A673 (cell line): ENCODE data around the gene GXYLT2.

Source experiments
- CTCF ChIP-seq: fragments of 300-800, 200-600 bp; sonication (generic); conservative IDR thresholded peaks from 2 replicates; pipeline ENCODE4 v1.5.1; 2017; ENCODE audit warnings: low read depth, mild to moderate bottlenecking, antibody characterized with exemption, low read length, moderate library complexity, mixed read lengths
- EZH2 ChIP-seq: fragments of 200-600 bp; sonication (generic); IDR thresholded peaks from 2 replicates; pipeline ENCODE4 v1.6.1; 2017; ENCODE audit warnings: borderline replicate concordance, low read depth, mild to moderate bottlenecking, mixed read lengths, antibody characterized with exemption, low read length; ENCODE audit not compliant: poor library complexity, severe bottlenecking

GRCh38 chr3:72932416-72932815 is 44.6 kb downstream of the GXYLT2 start:
- TF ChIP-seq CTCF (no peak), EZH2 (no peak)
